Endothelial cell of umbilical vein (primary cell): Measurements from ENCODE around the gene LGR6. TPM values are rescaled to one million over a fixed set of nuclear protein-coding genes. Genes with fewer than 3 reads are reported as not detected.

ENCODE experiments used
- BruUV-seq: library from RNA; stranded (reverse); fragments of 400-500 nt; replicated peaks from 2 replicates; lab custom pipeline; 2021; lab: Mats Ljungman, UMichigan
- CTCF ChIA-PET: fragments of 300-600, 350-600 bp; sonication (Branson Sonifier 250); formaldehyde crosslinking; loops from one replicate; lab custom pipeline; 2021; ENCODE audit warnings: antibody characterized with exemption, inconsistent platforms; lab: Charles Lee
- POLR2A ChIA-PET: fragments of 300-600, 350-600 bp; sonication (Branson Sonifier 250); formaldehyde crosslinking; loops from one replicate; lab custom pipeline; 2021; ENCODE audit warnings: antibody characterized with exemption, inconsistent platforms; lab: Charles Lee
- DNase-seq: peaks from one replicate; pipeline ENCODE4 v3.0.0-alpha.2; 2011; ENCODE audit warnings: low read depth, low spot score
- FAIRE-seq: peaks from 2 replicates; lab custom pipeline; 2011; peaks lifted over from hg19 to GRCh38; lab: Jason Lieb, UNC
- H2AFZ ChIP-seq: 2 replicates; pipeline ENCODE4 v1.6.0; 2012; ENCODE audit warnings: low read depth, low read length, control low read depth, inconsistent platforms
- H3K27ac ChIP-seq: 2 replicates; pipeline ENCODE4 v1.5.1; 2011; ENCODE audit warnings: low read depth, mild to moderate bottlenecking, control low read depth, low read length, moderate library complexity; ENCODE audit not compliant: insufficient read depth
- H3K27me3 ChIP-seq, 2 experiments: 2 replicates each; pipeline versions ENCODE4 v1.6.0 to v1.6.1; 2011; ENCODE audit warnings: low read length in 2 of 2, mixed read lengths in 1 of 2; ENCODE audit not compliant: control insufficient read depth in 2 of 2, insufficient read depth in 2 of 2
- H3K36me3 ChIP-seq, 2 experiments: 2 replicates in 1 of 2; 3 replicates in 1 of 2; pipeline ENCODE4 v1.5.1; 2011; ENCODE audit warnings: low read length in 2 of 2, mild to moderate bottlenecking in 1 of 2, moderate library complexity in 1 of 2; ENCODE audit not compliant: control insufficient read depth in 2 of 2, insufficient read depth in 2 of 2; ENCODE audit errors: extremely low read depth in 1 of 2
- H3K4me1 ChIP-seq: 3 replicates; pipeline ENCODE4 v1.5.1; 2011; ENCODE audit warnings: mild to moderate bottlenecking, low read length; ENCODE audit not compliant: control insufficient read depth, insufficient read depth; ENCODE audit errors: extremely low read depth
- H3K4me2 ChIP-seq: 2 replicates; pipeline ENCODE4 v1.6.1; 2011; ENCODE audit warnings: low read length, control low read depth, mixed read lengths; ENCODE audit not compliant: insufficient read depth
- H3K4me3 ChIP-seq, 3 experiments: fragments of 200-600 bp in 1 of 3; sonication (generic), shearing (Covaris generic) in 1 of 3; replicated peaks in 1 of 3; 2 replicates each; pipeline ENCODE4 v1.5.1; 2011 to 2016; ENCODE audit warnings: control low read depth in 3 of 3, low read length in 3 of 3, mild to moderate bottlenecking in 2 of 3, inconsistent platforms in 1 of 3, low read depth in 1 of 3, moderate library complexity in 1 of 3; ENCODE audit not compliant: insufficient read depth in 1 of 3
- H3K79me2 ChIP-seq: 2 replicates; pipeline ENCODE4 v1.6.0; 2012; ENCODE audit warnings: low read length, inconsistent platforms; ENCODE audit not compliant: control insufficient read depth, insufficient read depth
- H3K9ac ChIP-seq: replicated peaks from 2 replicates; pipeline ENCODE3; 2011; ENCODE audit warnings: low read length, control low read depth; ENCODE audit not compliant: insufficient read depth; ENCODE audit errors: extremely low read depth
- H3K9me1 ChIP-seq: replicated peaks from 3 replicates; pipeline ENCODE4 v1.6.0; 2011; ENCODE audit warnings: mild to moderate bottlenecking, low read length; ENCODE audit not compliant: control insufficient read depth, insufficient read depth; ENCODE audit errors: extremely low read depth
- H3K9me3 ChIP-seq: replicated peaks from 2 replicates; pipeline ENCODE4 v1.5.1; 2012; ENCODE audit warnings: low read length, inconsistent platforms; ENCODE audit not compliant: control insufficient read depth, insufficient read depth
- H4K20me1 ChIP-seq: replicated peaks from 2 replicates; pipeline ENCODE3; 2011; ENCODE audit warnings: mild to moderate bottlenecking, low read length; ENCODE audit not compliant: control insufficient read depth, insufficient read depth; ENCODE audit errors: extremely low read depth
- EZH2 ChIP-seq: IDR thresholded peaks from 2 replicates; pipeline ENCODE4 v1.6.1; 2012; ENCODE audit warnings: borderline replicate concordance, low read depth, mild to moderate bottlenecking, moderate library complexity, low read length, inconsistent platforms; ENCODE audit not compliant: severe bottlenecking
- FOS ChIP-seq: IDR thresholded peaks from 2 replicates; pipeline ENCODE4 v1.6.1; 2011; ENCODE audit warnings: mild to moderate bottlenecking, low read length, moderate library complexity, borderline replicate concordance; ENCODE audit not compliant: insufficient read depth
- JUN ChIP-seq: IDR thresholded peaks from 2 replicates; pipeline ENCODE4 v1.6.1; 2011; ENCODE audit warnings: borderline replicate concordance, low read depth; ENCODE audit not compliant: insufficient read length, insufficient read depth
- MAX ChIP-seq: IDR thresholded peaks from 2 replicates; pipeline ENCODE4 v1.6.1; 2011; ENCODE audit not compliant: insufficient read depth, insufficient read length
- MYC ChIP-seq: IDR thresholded peaks from one replicate; pipeline ENCODE4 v1.6.1; 2011; ENCODE audit warnings: mild to moderate bottlenecking, low read depth, low read length
- POLR2A ChIP-seq: IDR thresholded peaks from 2 replicates; pipeline ENCODE4 v1.6.1; 2012; ENCODE audit warnings: low read depth, mild to moderate bottlenecking, control low read depth, low read length
- POLR2AphosphoS5 ChIP-seq: IDR thresholded peaks from 2 replicates; pipeline ENCODE4 v1.6.1; 2012; ENCODE audit warnings: low read depth, mild to moderate bottlenecking, control low read depth, low read length, moderate library complexity; ENCODE audit not compliant: insufficient read depth
- dilution Hi-C: fragments of 300-500 bp; cut with MboI; formaldehyde crosslinking; loops from one replicate; pipeline ENCODE4 v1.15.0; 2019; ENCODE audit warnings: low sequenced_read_pairs; ENCODE audit not compliant: extremely low pct_ligation_motif_present
- intact Hi-C: fragments of 100-400 bp; cut with micrococcal nuclease; formaldehyde crosslinking; loops from one replicate; pipeline ENCODE4 v1.10.0; 2022
- polyA plus RNA-seq, 4 experiments: library from polyadenylated mRNA; depleted of rRNA in 3 of 4; stranded (reverse) in 3 of 4; unstranded in 1 of 4; fragments of >200 nt; gene quantifications; 2 replicates each; pipeline versions ENCODE4 v1.2.1 to v1.2.3, GENCODE V29; 2011 to 2012; ENCODE audit warnings: missing spikeins in 1 of 4
- total RNA-seq: library from RNA; stranded (reverse); gene quantifications from 2 replicates; pipeline ENCODE4 v1.2.3, GENCODE V29; 2021

Gene LGR6
- total and polyA plus RNA-seq, 2 donors (not counting 3 experiments of a cell fraction or from before 2014, with no cell fraction given), result not detected

- H3K4me1 ChIP-seq, result peaks cover 7% of the 10 kb centered on the region
- H3K36me3 ChIP-seq, result no peaks in the 10 kb centered on the region
- H3K9me1 ChIP-seq, result no peaks in the 10 kb centered on the region
- no peaks in the 10 kb centered on the region for H3K79me2 ChIP-seq
- DNase-seq (no peak), FAIRE-seq (no peak)
- H3K27me3 ChIP-seq, result no peaks in the 10 kb centered on the region
- no peak overlapping the region for H3K9ac ChIP-seq
- H3K27ac ChIP-seq, result no peak overlapping the region
- H3K4me2 ChIP-seq, result no peak overlapping the region
- ChIA-PET POLR2A (no interaction called here), CTCF (interaction anchor here (1.4 to 1.7 kb wide), 3 partner anchors 9 to 25 kb away, joined by 4 to 8 read pairs (median 6); no protein-coding TSS in a partner anchor)
- no peak overlapping the region for H3K4me3 ChIP-seq
- dilution Hi-C loops, result no loop called here
- BruUV-seq, result no TSS peak
- no peaks in the 10 kb centered on the region for H3K9me3 ChIP-seq
- intact Hi-C loops, result no loop called here
- H4K20me1 ChIP-seq, result no peaks in the 10 kb centered on the region
- H2AFZ ChIP-seq, result no peak overlapping the region
- TF ChIP-seq EZH2 (no peak), JUN (no peak), MYC (no peak), POLR2AphosphoS5 (no peak), POLR2A (no peak), FOS (no peak), MAX (no peak)
These were observed 30.0 kb upstream of the LGR6 start for GRCh38 chr1:202163281-202164270.
